HG02938 (cell line): Measurements from ENCODE around the gene TTLL5.

Experiments used
- ATAC-seq: cut with Tn5 transposase; IDR thresholded peaks from one replicate; pipeline ENCODE4 v1.9.1; 2021; ENCODE audit warnings: mild to moderate bottlenecking, moderate library complexity; ENCODE audit not compliant: unreplicated experiment

Gene TTLL5

DNA sequence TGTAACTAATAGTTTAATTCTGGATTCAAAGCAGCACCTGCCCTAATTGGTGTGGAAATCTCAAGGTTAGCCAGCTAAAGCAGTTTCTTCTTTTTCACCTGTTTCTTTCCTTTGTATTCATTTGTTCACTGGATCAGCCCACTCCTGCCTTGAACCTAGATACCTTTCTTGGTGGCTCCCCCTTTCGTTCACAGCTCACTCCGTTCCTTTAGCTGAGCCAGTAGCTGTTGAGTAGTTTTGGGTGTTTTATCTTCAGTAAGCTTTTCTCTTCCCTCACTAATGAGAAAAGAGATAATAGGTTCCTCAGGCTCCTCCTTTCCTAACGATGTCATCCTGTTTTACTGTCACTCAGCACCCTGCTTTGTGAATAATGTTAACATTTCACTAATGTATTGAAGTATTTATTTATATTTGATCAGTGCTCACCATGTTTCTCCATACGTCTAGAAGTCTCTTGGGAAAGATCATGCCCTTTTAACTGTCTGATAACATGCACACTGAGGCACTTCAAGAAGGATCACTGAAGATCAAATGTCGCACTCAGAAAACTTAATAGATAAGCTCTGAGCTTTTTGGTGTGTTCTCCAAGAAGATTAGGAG is 199.6 kb downstream of the TTLL5 start:
- ATAC-seq = no peak

DNA sequence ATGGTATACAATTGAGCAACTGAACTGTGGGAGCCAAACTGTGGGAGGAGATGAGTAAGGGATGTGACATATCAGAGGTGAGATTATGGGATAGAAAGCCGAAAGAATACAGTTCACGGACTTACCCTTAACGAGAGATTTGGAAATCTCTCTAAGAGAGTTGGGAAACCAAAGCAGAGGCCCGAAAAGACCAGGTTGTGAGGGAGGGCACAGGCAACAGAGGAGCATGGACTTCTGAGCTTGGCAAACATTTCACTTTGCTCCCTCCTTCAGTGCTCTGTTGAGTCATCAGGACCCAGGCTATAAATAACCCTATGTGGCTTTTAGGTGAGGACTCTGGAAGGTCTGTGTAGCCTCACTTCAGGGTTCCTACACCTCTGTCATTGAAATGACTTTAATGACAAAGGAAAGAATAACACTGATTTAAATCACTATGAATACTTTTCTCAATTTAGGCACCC is 200.1 kb downstream of the TTLL5 start:
- ATAC-seq = no peak

DNA sequence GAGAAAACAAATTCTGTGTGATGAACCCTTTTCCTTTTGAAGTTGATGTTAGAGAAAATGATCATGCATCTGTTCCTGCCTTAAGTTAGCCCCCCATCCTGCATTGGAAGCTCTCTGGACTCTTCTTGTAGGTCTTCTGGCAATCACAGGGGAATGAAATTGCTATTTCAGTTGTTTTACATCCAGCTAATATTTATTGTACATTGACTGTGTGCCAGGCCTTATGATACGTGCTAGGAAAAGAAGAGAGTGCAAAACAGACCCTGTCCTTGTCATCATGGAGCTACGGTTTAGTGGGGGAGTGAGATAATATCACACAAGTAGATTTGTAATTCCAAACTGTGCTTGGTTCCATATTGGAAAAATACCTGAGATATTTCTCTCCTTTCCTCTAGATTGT is 202.2 kb downstream of the TTLL5 start:
- no peak for ATAC-seq

DNA sequence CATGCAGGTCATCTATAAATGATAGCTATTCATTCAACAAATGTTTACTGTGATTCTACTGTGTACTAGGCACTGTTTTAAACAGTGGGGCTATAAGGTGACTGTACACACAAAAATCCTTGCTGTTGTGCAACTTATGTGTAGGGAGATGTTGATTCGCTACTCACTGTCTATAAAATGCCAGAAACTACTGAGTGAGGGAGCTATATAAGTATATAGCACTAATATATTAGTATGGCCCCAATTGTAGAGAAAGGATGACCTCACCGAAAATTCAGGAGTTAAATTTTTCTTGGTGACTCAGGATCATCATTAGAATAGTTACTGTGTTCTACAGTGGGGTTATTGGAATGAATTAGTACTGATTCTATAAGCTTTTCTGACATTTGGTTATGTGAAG is 203.3 kb downstream of the TTLL5 start:
- ATAC-seq = no peak

DNA sequence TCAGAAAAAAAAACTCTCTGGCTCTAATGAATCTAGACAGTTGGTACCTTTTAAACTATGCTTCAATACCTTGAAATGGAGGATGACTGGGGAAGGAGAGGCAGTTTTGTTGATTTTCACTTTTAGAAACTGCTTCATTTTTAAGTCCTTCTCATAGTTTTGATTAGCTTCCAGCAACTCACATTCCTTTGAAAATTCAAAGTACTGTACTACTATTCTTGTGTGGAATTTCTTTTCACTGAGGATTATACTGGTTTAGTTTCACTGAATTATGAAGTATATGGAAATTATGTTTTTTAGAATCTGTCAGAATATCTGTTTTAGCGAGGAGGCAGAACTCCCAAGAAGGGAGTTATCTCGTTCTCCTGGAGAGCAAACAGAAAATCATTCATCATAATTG is 204.5 kb downstream of the TTLL5 start:
- ATAC-seq = no peak

DNA sequence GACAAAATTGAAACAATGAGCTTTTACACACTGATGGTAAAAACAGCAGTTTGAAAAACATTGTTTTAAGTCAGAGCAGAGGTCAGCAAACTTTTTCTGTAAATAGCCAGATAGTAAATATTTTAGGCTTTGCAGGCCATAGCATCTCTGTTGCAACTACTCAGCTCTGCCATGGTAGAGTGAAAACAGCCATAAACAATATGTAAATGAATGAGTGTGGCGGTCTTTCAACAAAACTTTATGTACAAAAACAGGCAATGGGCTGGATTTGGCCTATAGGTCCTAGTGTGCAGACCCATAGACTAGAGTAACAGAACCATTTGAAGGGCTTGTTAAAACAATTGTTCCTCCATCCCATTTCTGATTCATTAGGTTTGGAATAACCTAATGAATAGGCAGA is 205.9 kb downstream of the TTLL5 start:
- ATAC-seq = no peak

DNA sequence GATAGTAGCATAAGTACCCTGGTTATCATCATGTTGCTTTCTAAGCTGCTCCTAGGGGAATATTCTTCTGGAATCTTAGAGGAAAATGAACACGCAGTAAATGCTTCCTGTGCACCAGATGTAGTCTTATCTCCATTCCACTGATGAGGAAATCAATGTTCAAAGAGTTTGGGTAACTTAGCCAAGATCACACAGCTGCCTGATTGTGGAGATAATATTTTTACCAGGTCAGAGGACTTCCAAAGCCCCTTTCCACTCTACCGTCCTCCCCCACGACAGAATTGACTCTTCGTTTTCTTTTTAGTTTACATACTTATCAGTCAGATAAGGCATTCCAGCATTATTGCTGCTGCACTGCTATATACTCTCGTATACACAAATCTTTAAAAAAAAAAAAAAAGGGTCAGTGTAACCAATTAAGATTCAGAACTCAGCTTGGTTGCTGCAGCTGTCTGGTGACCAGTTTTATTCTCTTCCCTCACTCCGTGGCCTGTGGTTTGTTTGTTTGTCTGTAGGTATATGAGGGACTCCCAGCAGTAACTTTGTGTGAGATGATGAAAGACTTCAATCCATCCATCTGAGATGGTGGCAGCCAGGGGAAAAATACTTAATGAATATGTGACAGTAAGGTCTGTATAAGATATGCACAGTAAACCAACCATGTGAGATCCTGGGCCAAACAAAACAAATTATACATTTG is 210.3 kb downstream of the TTLL5 start:
- ATAC-seq = no peak

DNA sequence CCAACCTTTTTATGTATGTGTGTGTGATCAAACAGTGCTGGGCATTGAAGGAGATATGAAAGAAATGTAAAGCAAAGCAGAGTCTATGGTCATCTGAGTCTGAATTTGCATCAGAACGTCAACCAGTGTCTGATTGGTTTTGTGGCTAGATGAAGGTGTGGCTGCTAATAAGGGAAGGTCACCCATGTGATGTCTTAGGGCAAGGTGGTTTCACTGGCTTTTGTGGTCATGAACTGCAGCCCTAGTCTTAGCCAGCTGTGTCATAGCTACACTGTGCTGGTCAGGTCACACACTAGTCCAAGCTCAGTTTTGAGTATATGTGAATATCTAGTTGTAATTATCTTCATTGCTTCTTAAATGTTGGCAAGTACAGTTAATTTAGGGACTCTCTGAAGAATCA is 214.9 kb downstream of the TTLL5 start:
- ATAC-seq = peak; percentile 97

DNA sequence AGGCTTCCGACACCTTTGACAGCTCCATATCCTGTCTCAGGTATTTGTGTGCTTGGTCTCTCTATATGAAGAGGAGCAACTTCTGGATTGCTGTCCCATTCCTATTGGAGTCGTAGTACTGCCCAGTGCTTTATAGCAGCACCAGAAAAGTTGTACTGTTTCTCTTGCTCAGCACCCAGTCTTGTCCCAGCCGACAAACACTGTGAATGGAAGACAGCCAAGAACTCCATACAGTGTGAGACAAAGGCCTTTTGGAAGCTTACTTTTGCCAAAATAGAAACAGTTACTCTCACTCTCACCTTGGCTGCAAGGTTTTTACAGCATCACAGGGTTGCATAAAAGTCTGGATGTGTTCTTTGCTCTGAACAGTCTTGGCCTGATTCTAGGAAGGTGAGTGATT is 215.5 kb downstream of the TTLL5 start:
- no peak for ATAC-seq

DNA sequence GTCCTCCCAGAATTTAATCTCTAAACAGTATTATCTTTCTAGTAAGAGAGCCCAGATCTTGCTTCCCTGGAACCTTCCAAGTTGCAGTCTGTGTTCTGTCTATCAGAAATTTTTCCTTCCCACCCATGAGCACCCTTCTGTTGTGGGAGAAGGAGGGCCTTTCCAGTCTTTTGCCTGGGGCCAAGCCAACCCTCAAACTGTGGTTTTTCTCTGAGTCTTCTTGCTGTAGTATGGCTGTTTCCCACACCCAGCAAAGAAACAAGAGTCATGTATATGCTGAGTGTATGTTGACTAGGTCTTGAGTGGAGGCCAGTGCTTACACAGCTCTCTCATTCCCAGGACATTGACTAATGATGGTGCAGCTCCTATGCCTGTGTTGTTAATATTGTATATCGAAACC is 216.2 kb downstream of the TTLL5 start:
- ATAC-seq = no peak

DNA sequence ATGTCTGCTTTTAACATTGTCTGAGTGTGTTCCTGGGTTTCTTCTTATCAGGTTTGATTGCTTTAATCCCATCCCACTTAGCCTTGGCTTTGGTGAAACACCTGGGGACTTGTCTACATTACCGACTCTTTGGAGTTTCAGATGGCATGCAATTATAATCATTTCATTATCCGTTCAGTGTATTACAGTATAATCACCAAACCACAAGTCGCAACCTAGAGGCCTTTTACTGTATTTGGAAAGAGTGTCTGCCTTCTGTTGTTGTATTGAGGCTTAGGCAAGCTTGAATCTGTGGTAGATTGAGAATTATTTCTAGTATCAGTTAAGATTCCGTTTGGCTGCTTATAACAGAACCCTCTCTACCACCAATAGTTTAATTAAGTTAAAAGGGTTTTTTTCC is 216.8 kb downstream of the TTLL5 start:
- ATAC-seq = no peak

DNA sequence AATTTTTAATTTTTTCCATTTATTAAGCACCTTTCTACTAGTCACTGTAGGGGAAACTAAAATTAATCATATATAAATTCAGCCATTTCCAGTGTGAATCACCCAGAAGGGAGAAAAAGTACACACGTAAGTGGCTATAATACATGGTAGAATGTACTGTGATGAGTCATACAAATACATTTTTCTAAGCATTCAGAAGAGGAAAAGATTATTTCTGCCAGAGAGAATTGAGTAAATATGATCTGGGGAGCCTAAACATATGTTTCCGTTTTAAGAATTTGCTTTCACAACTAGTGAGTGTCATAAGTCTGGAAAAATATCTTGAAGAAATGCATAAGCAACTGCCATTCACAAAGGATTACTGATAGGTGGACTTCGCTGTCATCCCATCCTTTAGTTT is 218.0 kb downstream of the TTLL5 start:
- ATAC-seq = no peak

DNA sequence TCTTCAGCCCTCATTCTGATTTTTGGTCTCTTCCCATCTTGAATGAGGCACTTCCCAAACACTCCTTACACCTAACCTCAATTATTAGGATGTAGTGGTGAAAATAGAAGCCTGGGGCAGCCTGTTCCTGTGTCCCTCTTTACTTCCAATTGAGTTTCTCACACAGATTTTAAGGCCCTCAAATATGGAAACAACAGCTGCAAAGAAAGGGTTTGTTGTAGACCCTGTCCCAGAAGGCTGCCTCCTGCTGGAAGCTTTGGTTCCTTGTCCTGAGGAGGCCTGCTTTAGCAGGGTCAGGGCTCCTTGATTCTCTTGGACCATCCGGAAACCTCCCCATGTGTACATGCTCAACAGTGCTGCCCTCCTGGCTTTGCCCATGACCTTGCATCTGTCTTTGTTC is 219.5 kb downstream of the TTLL5 start:
- ATAC-seq = no peak

DNA sequence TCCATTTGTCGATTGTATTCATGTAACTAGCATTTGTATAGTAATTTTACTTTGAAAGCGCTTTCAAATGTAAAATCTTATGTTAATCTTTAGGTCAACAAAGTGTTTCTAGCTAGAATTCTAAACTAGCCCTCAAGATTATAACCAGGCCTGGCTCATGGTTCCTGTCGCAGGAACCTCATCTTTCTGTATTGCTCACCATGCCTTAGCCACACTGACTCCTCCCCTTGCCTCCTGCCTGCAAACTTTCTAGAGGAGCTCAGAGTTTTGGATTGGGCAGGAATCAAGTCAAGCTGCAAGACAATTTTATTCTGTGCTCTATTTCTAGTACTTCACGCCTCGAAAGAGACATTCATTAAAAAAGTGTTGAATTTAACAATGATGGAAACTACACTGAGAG is 220.9 kb downstream of the TTLL5 start:
- no peak for ATAC-seq

DNA sequence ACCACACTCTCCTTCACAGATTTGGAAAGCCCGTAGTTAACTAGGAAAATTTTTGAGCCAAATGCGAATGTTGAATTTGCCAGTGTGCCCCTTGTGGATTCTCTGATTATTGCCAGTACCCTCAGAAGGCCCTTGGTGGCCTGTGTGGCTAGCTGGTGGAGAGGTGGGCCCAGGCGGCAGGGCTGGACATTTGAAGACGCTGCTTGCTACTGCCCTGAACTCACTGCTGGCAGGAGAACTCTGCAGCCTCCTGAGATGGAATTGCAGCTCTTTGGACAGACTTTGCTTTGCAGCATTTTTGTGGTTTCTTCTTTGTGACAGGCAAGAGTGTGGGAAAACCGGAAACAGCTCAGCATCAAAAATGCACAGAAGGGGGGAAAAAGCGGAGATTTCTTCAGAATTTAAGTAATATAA is 223.2 kb downstream of the TTLL5 start:
- ATAC-seq = no peak

DNA sequence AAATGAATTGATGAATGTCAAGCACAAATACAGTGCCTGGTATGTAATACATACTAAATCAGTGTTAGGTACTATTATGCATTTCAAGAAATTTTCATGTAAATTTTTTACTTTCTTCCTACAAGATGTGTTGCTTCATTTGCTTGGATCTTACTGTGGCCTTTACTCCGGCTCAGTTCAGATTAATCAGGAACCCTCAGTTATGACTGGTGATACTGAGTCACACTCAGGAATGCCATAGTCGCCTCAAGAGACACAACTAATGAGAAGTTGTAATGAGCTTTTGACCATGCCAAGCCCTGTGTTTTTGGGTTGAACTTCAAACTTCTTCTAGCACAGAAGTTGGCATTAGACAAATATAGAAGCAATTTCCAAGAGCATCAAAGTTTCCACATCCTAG is 224.8 kb downstream of the TTLL5 start:
- ATAC-seq = no peak

DNA sequence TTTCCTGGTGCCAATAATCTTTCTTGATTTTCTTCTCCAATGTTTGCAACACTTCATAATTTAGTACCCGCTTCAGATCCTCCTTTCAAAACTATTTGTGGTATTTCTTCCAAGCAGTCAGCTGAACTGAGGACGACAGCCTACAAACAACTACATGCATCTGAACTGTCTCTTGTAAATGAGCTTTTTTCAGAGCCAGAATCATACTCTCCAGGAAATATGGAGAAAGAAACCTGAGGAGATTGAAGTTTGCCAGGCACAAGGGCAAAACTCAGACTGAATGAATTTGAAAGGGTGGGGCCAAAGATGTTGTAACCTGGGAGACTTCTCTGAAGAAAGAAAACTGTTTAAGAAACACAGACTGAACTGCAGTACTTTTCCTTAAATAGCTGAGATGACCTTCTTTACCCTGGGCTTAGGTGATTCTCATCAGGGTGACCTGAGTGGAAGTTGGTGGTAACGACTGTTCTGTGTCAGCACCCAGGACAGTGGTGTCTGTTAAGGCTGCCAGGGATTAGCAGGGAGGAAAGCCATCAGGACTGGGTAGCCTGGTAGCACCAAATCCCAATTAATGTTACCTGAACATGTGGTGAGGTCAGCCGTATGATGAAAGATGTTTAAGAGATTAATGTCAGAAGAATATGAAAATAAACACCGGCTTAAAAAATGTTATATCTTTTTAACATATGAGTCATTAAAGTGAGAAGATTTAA is 225.7 kb downstream of the TTLL5 start:
- ATAC-seq = no peak

DNA sequence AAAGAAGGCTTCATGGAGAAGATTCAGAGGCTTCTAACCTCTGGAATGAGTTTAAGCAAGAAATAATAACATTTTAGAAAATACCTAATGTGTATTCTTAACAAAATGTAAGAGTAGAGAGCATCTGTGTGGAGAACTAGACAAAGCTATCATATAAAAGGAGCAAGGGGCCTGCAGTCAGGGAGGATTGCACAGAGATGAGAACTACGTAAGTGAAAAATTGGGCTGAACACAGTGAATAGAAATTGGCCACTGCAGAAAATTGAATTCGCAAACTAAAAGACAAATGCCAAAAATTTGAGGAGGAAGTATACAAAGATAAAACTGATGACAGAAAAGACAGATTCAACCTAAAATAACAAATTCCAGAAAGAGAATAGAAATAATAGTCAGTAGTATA is 227.9 kb downstream of the TTLL5 start:
- ATAC-seq = no peak

DNA sequence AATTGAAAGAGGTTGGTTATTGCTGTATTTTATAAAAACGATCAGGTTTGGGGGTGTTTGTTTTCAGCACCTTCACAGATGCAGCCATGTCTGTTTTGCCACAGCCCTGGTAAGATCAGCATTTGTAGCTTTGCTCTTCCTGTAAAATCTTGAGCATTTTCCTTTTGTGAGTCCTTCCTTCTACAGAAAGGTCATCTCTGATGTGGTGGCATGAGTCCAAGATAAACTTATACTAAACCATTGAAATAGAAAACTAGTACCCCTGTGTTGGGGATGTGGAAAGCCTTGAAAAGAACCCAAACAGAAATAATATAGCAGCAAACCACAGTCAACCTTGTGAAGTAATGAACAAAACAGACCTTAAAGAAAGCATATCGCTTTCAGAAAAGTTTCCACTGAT is 235.3 kb downstream of the TTLL5 start:
- ATAC-seq = no peak

DNA sequence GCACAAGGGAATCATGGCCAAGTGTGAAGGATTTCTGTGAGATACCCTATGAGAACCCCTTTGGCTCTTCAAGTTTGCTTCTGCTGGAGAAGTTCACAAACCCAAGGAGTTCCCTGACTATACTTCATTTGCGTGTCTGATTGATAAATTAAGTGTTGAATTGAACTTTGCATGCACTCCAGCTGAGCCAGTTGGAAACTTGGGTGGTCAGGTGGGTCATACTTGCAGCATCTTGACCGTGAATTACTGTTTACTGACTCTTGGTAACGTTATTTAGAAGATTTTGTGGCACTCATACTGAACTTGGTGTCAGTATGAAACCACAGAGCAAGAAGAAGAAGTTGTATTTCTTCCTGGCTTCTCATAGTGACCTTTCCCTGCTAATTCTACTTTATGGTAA is 243.3 kb downstream of the TTLL5 start:
- ATAC-seq = no peak

DNA sequence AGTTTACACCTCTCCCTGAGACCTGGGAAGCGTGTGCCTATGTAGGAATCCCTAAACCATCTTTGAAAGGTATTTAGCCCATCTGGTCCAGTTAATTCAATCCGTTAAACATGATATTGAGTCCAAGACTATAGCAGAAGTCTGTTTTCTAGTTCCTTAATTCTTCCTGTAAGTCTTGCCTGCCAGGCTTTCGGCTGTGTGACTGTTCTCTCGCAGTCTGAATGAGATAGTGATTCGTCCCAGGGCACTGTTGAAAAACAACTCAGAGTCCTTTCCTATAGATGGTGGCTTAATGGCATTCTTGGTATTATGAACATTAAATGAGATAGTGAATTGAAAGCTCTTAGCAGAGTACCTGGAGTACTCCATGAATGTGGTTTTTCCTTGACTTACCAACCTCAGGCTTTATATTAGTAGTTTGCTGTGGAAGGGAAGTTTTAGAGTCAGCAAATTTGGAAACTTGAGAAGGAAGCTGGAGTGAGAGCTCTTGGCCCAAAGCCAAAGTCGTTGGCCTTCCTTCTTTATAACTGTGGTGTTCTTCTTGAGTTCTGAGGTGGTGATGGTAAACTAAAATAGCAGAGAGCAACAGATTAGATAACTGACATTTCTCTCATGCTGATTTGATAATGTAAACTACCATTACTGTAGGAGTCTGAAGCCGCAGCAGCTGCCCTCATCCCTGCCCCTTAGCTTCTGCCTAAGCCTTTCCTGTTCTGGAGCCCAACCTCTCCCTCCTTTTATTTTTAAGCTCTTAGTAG is 244.3 kb downstream of the TTLL5 start:
- ATAC-seq = no peak

DNA sequence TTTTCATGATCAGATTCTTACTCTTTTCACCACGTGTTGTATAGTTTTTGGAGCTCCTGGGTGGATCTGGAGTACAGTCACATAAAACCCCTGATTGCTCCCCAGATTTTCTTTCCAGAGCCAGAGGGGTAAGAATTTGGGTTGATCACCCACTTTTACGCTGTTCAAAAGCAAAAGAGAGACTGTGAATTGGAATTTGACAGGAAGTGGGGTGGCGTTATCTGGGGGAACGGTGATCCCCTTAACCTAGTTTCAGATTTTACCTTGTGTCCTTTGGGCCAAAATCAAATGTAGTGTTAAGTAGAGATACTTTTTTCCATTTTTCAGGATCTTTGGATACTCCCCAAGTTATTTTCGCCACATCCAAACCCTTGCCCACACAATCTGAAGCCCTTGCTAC is 245.2 kb downstream of the TTLL5 start:
- ATAC-seq = no peak
